HG03457 (cell line): ENCODE measurements around the gene PPP4R2.

Experiments
- ATAC-seq: cut with Tn5 transposase; IDR thresholded peaks from one replicate; pipeline ENCODE4 v1.9.1; 2021; ENCODE audit warnings: moderate number of reproducible peaks; ENCODE audit not compliant: unreplicated experiment

Gene PPP4R2

DNA sequence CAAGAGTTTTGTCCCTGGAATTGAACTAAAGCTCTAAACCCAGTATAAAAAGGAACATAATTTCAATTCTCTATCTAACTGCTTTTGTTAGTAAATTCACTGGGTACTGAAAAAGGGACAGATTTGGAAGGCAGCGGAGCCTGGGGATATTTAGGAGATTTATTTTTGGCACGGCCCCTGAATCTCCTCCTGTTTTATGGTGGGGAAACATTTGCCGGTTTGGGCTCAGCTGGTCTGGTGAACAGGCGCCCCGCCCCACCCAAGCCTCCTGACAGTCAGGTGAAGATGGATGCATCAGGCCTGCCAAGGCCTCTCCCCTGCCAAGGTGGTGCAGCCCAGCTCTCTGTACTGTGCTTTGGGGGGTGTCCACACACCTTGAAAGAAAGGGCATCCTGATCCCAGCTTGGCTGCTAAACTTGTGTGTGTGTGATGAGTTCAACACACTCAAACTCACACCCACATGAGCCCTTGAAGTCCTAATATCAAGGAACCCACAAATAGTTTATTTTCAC, 111.1 kb downstream of the PPP4R2 start:
- ATAC-seq, result no peak

DNA sequence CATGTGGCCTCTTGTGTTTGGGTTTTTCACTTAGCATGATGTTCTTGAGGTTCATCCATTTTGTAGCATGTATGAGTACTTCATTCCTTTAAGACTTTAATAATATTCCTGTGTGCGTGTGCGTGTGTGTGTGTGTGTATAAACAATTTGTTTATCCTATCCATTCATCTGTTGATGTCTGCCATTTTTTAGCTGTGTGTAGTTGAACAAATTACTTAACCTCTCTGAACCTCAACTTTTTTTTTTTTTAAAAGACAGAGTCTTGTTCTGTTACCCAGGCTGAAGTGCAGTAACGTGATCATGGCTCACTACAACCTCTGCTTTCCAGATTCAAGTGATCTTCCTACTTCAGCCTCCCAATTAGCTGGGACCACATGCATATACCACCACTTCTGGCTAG, 112.1 kb downstream of the PPP4R2 start:
- no peak for ATAC-seq

- ATAC-seq, result no peak
Observed at GRCh38 chr3:73110530-73110929, 113.9 kb downstream of the PPP4R2 start.

DNA sequence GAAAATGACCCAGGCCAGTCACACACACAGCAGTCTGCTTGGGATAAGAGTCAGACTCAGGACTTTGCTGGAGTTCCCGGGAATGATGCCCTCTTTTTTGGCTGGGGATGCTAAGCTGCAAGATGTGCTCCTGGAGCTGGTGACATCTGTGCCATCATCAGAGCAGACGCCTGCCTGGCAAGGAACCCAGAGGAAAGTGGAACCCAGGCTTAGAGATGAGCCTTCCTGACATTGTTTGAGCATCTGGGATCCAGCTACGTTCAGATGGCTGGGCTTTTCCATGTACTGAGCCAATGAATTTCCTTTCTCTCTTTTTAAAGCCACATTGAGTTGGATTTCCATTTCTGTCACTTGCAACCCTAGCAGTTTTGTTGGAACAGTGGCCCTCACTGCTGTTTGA, 118.1 kb downstream of the PPP4R2 start:
- no peak for ATAC-seq

GRCh38 chr3:73115806-73116205, 119.2 kb downstream of the PPP4R2 start:
- no peak for ATAC-seq
